ENCODE measurements around the gene GPR39.

GPR39 gene

DNA sequence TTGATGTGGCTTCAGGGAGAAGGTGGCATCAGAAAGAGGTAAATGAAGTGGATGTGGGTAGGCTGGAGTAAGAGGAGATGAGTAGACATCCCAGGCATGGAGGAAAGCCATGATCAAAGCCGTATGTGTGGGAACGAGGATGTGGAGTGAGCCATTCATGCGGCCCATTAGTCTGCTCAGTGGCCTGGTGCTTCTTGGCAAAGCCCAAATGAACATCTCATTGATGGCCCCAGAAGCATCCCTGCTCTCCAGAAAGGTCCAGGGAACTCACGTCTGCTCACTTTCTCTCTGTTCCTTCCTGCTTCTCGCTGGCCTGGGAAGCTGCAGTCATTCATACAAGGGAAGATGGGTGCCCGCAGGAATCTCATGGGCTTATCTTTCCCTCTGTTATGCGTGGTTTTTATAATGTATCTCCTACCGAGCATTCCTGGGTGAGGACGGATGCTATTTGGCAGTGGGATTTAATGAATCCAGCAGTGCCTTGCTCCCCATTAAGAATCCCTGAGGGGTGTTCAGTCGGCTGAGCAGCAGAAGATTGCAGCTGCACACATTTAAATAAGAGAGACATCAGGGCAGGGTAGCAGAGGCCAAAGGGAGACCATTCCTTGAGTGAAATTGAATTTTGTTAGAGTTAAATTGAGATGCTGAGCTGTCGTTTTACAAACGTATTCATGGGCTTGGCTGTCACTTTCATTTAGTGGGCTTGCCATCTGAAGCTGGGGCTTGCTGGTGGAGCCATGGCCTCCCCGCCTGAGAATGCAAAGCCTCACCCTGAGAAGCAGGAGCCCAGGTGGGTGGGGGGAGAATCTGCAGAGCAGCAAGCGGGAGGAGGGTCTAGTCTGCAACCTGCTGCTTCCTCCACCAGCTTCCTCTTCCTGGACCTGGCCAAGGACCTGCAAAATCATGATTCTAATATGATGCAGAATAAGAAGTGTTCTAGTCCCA is 188.9 kb downstream of the GPR39 start:
- DNase-seq (ENCODE audit: low spot score), result no peak

DNA sequence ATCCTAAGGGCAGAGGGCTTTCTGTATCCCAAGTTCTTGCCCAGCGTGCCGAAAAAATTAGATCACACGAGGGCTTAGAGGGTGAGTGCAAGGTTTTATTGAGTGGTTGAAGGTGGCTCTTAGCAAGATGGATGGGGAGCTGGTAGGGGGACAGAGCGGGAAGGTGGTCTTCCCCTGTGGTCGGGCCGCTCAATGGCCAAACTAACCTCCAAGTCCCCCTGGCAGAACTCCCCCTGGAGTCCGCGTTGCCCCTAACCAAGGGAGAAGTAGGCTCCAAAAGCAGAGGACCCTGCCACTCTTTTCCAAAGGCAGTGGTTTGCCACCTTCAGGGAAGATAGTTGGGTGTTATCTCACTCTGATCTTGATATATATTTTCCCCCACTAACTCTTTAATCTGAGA is 190.0 kb downstream of the GPR39 start:
- no peak for DNase-seq (ENCODE audit: low spot score)

DNA sequence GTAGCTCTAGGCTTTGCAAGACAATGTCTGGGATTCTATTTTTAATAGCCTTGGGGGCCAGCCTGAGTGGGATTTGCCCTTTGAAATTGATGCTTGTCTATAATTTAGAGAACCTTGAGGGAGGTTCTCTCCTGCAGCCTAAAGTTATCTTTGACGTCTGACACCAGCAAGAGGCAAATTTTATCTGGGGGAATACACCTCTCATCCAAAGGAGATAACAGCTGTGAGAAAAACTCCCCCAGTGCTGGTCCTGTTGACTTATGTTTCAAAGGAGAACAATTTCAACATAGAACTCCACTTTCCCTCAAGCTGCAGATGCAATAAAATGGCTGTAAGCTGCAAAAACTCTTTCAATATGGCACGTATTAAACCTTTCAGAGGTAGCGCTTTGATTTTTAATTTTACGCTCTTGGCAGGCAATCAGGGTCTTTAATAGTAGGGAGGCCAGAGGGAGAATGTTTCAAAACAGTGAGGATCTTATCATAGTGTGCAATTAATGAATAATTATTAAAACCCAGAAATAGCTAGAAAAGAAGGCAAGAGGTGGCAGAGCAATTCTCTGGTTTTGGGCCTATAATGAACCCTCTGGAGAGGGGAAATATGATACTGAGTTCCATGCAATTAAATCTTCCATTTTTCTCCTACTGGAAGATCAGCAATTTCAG is 191.0 kb downstream of the GPR39 start:
- no peak for DNase-seq (ENCODE audit: low spot score)

DNA sequence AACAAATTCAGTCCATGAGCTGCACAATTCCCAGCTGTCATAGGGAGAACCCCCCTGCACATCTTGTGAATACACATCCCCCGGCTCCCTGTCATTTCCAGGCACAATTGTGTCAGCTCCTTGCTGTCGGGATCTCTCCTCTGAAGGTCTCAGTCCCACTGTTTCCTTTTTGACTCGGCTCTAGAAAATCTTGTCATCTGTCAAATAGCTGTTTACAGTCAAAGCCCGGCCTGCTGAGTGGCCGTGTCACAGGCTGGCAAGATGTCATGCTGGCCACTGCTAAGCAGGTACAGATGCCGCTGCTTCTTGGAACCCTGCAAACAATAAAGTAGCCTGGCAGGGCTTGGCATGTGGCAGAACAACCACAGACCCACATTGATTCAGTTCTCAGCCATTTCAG is 191.7 kb downstream of the GPR39 start:
- DNase-seq (ENCODE audit: low spot score), result no peak

DNA sequence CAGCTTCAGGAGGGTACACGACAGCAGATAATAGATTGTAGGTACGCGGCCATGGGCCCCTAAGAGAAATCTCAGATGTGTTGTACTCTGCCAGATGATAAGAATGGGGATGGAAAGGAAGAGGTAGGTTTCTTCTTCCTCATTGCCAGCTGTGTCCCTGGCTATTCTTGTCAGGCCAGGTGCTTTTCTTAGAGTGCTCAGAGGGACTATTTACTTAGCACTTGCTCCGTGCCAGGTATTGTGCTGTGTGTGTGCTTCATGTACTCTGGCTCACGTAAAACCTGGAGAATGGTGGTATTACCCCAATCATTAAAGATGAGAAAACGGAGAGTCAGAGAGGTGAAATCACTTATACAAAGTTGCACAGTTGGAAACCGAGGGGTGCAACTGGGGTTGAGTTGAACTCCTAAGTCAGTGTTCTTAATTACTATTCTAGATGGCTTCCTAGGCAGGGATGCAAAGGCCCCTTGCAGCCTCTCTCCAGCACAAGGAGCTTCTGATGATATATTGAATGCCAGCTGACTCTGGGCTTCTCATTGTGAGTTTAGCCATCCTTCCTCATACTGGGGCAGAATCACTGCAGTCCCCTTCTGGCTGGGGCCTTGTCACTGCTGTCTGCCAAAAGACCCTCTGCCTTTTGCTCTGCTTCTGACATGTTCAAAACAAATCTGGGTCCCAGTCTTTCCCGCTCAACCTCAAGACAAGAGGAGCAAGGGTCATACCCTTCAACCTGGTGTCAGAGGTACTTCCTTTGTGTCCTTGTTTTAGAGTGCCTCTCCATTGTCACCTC is 192.7 kb downstream of the GPR39 start:
- no peak for DNase-seq (ENCODE audit: low spot score)

DNA sequence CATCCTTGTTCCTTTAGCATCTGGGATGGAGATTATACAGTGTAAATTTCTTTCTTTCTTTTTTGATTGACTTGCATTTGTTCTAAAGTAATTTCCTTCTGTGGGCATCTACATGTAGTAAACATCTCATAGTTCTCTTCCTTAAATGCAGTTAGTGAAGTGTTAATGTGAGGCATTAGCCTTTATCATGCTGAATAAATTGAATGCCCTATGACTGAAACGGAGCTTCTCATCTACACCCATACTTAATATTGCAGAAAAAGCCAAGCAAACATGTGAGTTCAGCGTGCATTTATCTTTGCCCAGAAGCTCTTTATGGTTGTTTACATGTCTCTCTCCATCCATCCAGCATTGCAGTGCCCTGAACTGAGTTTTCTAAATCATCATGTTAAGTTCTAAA is 195.1 kb downstream of the GPR39 start:
- no peak for DNase-seq (ENCODE audit: low spot score)

DNA sequence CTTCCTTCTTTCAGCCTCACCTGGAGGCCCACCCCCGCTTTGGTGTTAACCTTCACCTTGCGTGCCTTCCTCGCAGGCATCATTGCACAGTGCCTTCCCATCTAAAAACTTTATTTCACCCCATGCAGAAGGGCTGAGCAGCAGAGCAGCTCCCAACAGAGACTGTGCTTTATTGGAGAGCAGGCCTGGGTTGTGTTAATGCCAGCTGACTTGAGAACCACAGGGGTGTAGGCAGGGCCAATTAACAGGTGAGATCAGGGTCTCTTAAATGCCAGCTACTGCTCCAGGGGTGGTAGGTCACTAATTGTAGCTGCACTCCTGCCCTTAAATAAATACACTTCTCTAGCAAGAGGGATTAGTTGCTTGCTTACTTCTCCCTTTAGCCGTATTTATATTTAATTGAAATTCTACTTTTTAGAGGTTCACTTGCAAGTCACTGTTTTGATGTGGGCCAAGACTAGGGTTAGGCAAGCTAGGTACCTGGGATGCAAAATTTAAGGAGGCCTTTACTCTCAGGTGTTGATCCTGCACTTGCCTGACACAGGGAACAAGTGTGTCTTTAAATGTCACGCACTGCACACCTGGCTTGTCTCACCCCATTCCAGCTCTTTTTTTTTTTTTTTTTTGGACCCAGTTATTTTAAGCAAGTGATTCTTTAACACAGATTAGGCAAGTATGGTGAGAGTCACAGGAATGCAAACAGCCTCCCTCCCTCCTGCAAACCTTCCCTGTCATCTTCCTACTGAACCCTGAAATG is 198.9 kb downstream of the GPR39 start:
- no peak for DNase-seq (ENCODE audit: low spot score)

DNA sequence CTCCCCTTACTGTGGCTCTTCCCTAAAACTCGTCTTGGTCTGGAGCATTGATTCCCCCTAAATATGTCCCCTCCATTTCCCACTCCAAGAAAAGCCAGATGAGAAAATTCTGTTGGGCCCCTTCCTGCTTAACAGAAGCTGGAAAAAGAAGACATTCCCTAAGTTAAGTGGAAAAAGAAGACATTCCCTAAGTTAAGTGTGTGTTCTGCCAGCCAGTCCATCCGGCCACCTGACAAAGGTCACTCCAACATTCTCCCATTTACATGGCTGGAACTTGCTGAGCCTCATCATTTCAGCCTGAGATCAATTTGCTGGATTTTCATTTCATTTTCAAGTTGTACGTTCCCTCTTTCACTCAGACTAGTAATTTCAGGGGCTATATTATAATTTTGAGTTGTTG is 201.4 kb downstream of the GPR39 start:
- DNase-seq (ENCODE audit: low spot score), result no peak

DNA sequence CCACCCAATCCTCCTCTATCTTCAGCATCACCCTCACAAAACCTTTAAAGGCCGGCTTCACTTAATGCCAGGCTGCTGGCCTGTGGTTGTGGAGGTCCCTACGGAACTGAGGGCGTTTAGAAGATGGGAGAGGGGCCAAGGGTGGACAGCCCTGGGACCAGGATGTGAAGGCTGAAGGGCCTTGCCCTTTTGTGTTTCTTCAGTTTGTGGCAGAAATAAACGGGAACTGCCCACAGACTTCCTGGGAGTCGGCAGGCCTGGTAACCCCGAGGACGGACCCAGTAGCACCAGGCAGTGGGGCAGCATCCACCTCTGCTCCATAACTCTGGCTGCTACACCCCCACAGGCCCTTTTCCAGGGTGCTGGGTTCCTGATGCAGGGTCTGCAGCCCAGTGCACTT is 202.1 kb downstream of the GPR39 start:
- DNase-seq (ENCODE audit: low spot score), result no peak

DNA sequence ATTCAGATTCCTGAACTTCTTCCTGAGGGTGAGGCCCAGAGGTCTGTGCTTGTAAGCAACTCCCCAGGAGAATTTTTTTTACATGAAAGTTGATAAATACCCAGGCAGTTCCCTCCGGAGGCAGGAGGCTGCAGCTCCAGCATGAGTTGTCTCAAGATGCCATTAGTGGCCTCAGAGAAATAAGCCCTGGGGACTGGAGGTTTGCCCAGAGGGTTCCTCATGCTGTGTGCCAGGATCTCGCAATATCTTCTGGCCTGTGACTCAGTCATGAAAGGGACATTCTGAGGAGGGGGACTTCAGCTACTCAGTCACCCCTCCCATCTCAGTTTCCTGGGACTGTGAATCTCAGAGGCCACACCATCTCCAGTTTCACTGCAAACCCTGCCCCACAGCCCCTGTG is 203.5 kb downstream of the GPR39 start:
- DNase-seq (ENCODE audit: low spot score), result no peak

DNA sequence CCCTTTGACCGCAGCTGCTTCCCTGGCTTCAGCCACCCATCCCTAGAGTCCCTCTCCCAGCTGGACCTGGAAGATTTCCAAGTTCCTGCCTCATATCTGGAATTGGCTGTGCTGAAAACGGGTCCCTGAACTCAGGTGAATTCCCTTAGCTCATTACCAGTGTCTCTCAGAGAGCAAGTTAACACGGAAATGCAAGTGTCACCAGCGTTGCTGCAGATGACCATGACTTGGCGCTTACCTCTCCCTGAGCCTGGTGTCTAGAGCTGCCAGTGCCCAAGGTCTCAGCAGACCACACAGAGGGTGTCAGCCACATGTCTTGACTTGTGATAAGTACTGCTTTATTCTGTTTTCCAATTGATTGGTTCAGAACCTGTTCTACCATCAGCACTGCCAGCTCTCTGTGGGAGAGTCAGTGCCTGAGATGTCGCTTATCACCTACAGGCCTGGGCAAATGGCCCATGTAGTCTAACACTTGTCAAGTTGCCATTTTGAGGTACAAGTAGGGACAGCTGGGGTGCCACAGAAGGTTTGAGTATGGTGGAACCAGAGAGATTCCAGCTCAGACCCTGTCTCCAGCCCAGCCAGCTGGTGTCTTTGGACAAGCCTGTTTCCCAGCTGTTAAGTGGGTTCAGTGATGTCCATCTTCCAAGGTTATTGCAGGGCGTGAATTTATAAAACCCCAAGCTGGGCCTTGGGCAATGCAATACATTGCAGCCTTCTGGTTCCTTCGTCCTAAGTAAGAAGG is 204.7 kb downstream of the GPR39 start:
- DNase-seq (ENCODE audit: low spot score), result no peak

DNA sequence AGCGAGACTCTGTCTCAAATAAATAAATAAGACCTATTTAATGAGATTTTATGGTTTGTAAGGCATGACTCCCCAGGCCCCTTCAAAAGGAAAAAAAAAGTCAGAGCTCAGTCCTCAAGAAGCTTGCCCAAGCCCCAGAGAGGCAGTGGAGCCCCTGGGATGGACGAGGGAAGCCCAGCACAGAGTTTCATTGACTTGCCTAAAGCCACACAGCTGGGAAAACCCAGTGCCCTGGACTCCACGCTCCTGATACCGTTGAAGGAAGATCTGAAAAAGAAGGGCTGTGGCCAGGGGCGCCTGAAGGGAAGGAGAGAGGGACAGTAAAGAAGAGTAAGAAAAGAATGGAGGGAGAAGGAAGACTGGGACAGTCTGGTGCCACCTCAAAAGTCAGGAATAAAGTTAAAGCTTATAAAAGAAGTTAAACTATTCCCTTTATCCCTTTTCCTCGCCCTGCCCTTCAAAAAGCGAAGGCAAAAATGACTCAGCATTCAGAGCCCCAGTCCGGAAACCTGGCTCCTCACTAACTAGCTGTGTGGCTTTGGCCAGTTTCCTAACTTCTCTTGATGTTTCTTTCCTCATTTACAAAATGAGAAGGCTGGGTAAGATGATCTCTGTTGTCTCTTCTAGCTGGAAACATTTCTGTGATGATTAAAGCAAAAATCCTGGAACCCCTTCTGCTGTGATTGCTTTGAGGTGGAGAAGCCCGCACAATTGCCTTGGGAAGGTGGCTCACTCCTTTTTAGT is 206.7 kb downstream of the GPR39 start:
- DNase-seq (ENCODE audit: low spot score), result no peak

DNA sequence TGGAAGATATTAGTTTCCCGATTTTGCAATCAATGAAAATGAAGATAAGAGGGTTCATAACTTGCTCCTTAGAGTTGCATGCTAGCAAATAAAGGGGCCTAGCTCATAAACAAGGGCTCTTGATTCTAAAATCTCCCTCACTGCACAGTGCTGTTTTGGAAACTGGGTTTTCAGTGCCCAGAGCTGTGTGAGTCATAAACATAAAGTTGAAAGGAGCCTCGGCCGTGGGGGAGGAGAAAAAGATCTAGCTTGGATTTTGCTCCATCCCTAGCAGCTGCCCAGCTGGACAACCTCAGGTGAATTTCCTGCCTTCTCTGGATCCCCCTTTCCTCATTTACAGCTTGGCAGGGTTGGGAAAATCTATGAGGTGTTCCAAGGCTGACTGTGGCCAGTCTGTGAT is 210.9 kb downstream of the GPR39 start:
- no peak for DNase-seq (ENCODE audit: low spot score)

DNA sequence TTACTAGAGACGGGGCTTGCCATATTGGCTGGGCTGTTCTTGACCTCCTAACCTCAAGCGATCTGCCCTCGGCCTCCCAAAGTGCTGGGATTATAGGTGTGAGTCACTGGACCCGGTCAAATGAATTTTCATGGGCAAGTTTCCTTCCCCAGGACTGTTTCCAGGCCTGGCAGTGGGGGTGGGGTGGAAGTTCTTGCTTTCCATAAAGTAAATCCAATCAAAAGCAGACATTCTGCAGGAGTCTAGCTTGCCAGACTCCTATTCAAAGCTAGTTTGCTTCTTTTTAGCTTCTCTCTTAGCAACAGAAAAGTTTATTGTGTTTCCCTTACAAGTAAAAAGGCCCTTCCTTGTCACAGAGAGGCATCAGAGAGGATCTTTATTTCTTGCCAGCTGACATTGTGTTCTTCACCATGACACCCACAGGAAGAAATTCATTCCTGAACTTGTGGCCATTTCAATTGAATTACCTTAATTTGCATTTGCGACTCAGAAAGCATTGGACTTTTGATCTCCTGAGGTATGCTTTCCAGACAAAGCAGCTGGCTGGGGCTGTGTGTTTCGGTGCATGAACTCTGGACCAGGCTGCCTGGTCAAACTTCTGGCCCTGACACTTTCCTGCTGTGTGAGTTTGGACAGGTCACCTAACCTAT is 215.5 kb downstream of the GPR39 start:
- no peak for DNase-seq (ENCODE audit: low spot score)

DNA sequence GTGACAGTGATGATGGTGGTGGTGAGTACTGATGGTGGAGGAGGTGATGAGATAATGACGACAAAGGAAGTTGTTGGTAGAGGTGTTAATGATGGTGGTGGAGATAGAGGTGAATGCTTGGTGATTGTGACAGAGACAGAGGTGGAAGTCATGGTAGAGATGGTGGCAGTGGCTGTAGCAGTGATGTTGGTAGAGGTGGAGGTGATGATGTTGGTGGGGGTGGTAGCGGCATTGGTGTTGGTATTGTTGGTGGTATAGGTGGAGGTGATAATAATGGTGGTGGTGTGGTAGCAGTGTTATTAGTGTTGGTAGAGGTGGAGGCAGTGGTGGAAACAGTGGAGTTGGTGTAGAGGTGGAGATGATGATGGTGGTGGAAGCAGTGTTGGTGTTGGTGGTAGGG is 217.0 kb downstream of the GPR39 start:
- no peak for DNase-seq (ENCODE audit: low spot score)

DNA sequence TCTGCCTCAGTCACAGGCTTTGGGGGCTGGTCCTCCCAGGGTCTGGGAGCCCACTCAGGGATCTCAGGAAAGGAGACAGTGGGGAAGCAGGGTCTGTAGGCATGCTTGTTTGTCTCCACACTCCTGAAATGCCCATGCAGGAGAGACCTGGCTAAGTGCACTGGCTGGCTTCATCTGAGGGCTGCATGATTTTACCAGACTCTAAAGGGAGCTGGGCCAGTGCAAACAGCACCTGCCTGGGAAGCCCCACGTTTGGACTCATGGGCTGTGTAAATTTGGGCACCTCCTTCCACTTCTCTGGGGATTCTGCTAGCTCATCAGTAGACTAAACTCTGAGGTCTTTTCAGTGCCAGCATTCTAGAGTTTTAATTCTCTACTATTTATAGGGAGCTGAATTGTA is 219.7 kb downstream of the GPR39 start:
- no peak for DNase-seq (ENCODE audit: low spot score)

DNA sequence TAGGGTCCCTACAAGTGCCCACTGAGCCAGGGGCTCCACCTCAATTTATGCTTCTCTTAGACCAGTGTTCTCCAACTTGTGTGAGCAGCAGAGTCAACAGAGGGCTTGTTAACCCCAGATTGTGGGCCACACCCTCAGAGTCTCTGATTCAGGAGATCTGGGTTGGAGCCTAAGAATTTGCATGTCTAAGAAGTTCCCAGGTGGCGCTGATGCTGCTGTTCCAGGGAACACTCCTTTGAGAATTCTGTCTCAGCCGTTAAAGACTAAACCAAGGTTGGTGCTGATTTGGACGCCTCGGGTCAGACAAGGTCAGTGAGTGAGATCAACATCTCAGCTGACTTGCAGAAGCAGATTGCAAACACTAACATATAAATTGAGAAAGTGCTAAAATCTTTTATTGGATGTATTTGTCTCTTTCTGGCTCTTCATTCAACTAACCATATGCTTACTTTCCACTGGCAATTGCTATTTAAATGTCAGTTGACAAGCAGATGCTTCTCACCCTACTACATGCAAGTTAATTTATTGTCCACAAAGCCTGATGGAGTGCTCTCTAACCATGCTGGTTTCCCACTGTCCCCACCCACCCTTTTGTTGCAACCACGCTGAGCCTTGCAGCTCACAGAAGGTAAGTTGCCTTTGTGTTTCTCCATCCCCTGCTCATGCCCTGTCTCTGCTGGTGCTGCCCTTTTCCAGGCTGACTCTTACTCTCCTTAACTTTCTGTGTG is 221.9 kb downstream of the GPR39 start:
- DNase-seq (ENCODE audit: low spot score), result no peak

DNA sequence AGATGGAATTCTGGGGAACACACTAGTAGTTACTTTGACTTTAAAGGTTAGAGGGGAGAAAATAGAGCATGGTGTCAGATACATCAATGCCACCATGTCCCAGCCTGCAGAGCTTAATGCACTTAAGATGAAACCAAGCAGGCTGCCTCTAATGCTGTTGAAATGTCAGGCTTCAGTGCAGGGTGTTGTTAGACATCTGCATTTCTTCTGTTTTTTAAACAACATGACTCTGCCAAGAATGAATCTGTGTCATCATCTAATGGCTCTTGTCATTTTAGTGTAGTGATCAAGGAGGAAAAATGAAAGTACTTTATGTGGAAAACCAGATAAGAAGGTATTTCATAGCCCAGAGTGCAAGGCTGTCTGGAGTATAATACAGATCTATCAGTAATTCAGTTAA is 223.5 kb downstream of the GPR39 start:
- no peak for DNase-seq (ENCODE audit: low spot score)

DNA sequence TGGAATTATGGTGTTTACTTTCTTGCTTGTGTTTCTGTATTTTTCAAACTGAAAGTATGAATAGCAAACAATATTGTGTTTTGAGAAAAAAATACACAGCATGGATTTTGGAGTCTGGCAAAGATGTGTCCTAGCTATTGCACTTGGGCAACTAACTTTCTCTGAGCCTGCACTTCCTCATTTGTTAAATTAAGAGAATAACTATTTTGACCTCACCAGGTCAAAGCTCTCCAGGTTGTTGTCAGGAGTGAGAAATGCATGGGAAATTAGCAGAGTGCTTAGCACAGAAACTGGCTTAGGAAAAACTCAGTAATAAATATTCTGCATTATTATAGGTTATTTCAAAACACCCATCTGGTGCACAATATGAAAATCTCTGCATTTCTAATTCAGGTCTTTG is 225.2 kb downstream of the GPR39 start:
- no peak for DNase-seq (ENCODE audit: low spot score)
